GM12878 (cell line): ENCODE results near the gene LRIG2. TPM values are rescaled to one million over a fixed set of nuclear protein-coding genes. Genes with fewer than 3 reads are reported as not detected.
A peak's percentile ranks its signal among the peaks of the same experiment; 100 is the strongest.

ENCODE experiments used
- CBX5 ChIP-seq: sonication (generic); IDR thresholded peaks from 2 replicates; pipeline ENCODE4 v1.6.1; 2016; ENCODE audit warnings: low read depth, moderate library complexity, mild to moderate bottlenecking, inconsistent platforms
- CREM ChIP-seq: IDR thresholded peaks from 2 replicates; pipeline ENCODE4 v1.6.1; 2014; ENCODE audit warnings: antibody characterized with exemption, low read depth
- CTCF ChIP-seq, 3 experiments: IDR thresholded peaks in 2 of 3; conservative IDR thresholded peaks in 1 of 3; 2 replicates each; pipeline ENCODE4 v1.5.1; 2011; ENCODE audit warnings: low read depth in 3 of 3, low read length in 3 of 3, mild to moderate bottlenecking in 3 of 3, control low read depth in 2 of 3, moderate library complexity in 2 of 3, inconsistent platforms in 1 of 3, mixed read lengths in 1 of 3; ENCODE audit not compliant: control insufficient read depth in 2 of 3, insufficient read depth in 1 of 3; ENCODE audit errors: extremely low read depth in 1 of 3
- E2F8 ChIP-seq: fragments of 450-650 bp; IDR thresholded peaks from 2 replicates; pipeline ENCODE4 v1.6.1; 2018; ENCODE audit warnings: mild to moderate bottlenecking, low read depth, moderate library complexity; ENCODE audit not compliant: partially characterized antibody
- EP300 ChIP-seq, 2 experiments: fragments of 150-350 bp in 1 of 2; IDR thresholded peaks; 2 replicates each; pipeline ENCODE4 v1.6.1; 2011 to 2012; ENCODE audit warnings: low read depth in 2 of 2, low read length in 2 of 2, borderline replicate concordance in 1 of 2, improper control_type of control experiment in 1 of 2, inconsistent platforms in 1 of 2; ENCODE audit not compliant: control insufficient read depth in 1 of 2
- HCFC1 ChIP-seq: fragments of 150-350 bp; IDR thresholded peaks from 2 replicates; pipeline ENCODE4 v1.6.1; 2014; ENCODE audit warnings: low read length
- MLLT1 ChIP-seq: fragments of 450-650 bp; IDR thresholded peaks from 2 replicates; pipeline ENCODE4 v1.6.1; 2016; ENCODE audit warnings: mild to moderate bottlenecking
- NRF1 ChIP-seq: conservative IDR thresholded peaks from 2 replicates; pipeline ENCODE4 v1.6.1; 2011; ENCODE audit warnings: mild to moderate bottlenecking, low read depth, low read length, improper control_type of control experiment
- PKNOX1 ChIP-seq: fragments of 450-650 bp; IDR thresholded peaks from 2 replicates; pipeline ENCODE4 v1.6.1; 2016; ENCODE audit warnings: mild to moderate bottlenecking
- PML ChIP-seq: IDR thresholded peaks from 2 replicates; pipeline ENCODE4 v1.6.1; 2012; ENCODE audit warnings: low read length, inconsistent platforms
- POU2F2 ChIP-seq: IDR thresholded peaks from 3 replicates; pipeline ENCODE4 v1.6.1; 2011; ENCODE audit warnings: low read depth, mild to moderate bottlenecking, low read length, borderline replicate concordance
- PRDM15 ChIP-seq: fragments of 450-650 bp; formaldehyde crosslinking; IDR thresholded peaks from 2 replicates; pipeline ENCODE4 v1.4.0; 2020; ENCODE audit warnings: mild to moderate bottlenecking, moderate library complexity
- RAD51 ChIP-seq: fragments of 450-650 bp; IDR thresholded peaks from 2 replicates; pipeline ENCODE4 v1.6.1; 2016; ENCODE audit warnings: moderate library complexity, mild to moderate bottlenecking, inconsistent platforms
- RB1 ChIP-seq: fragments of 450-650 bp; formaldehyde crosslinking; IDR thresholded peaks from 2 replicates; pipeline ENCODE4 v1.6.1; 2017; ENCODE audit warnings: mild to moderate bottlenecking, borderline replicate concordance
- SIN3A ChIP-seq: IDR thresholded peaks from 2 replicates; pipeline ENCODE4 v1.6.1; 2012; ENCODE audit warnings: low read depth, low read length, improper control_type of control experiment
- SPI1 ChIP-seq: IDR thresholded peaks from 2 replicates; pipeline ENCODE4 v1.6.1; 2011; ENCODE audit warnings: low read depth, mild to moderate bottlenecking, low read length, moderate library complexity, borderline replicate concordance; ENCODE audit not compliant: insufficient read depth
- TAF1 ChIP-seq: IDR thresholded peaks from 2 replicates; pipeline ENCODE4 v1.6.1; 2011; ENCODE audit warnings: mild to moderate bottlenecking, low read depth, low read length, borderline replicate concordance
- polyA plus RNA-seq, 11 experiments: library from polyadenylated mRNA; depleted of rRNA in 4 of 11; unstranded in 6 of 11; stranded (reverse) in 5 of 11; fragments of >200 nt; fragmentation: Nextera tagmentation in 4 of 11; fragmentation: Illumina TruSeq in 1 of 11; extraction: Ambion mirVana in 4 of 11; extraction: Trizol in 1 of 11; gene quantifications; 1 replicate in 1 of 11; 2 replicates in 10 of 11; pipeline versions ENCODE4 v1.2.1 to v1.2.3, GENCODE V29; 2011 to 2016; ENCODE audit warnings: inconsistent platforms in 2 of 11, missing spikeins in 2 of 11, low read depth in 1 of 11
- total RNA-seq, 4 experiments: library from RNA; depleted of rRNA in 3 of 4; stranded (reverse); fragments of >200 nt in 3 of 4; fragmentation: Illumina TruSeq in 1 of 4; extraction: Trizol in 1 of 4; gene quantifications; 2 replicates each; pipeline versions ENCODE4 v1.2.1 to v1.2.3, GENCODE V29; 2013 to 2021

The LRIG2 gene
- total and polyA plus RNA-seq, 10 of the 15 experiments (the other 5 are each of a cell fraction or from before 2014, with no cell fraction given), result 0.77 to 11.8 (median 5.1) TPM

GRCh38 chr1:113072757-113073478, at the start of gene LRIG2 (continued):
- no peak for TF ChIP-seq PRDM15 (CRISPR knock-in tag)
- peak; percentile 74 for TF ChIP-seq SPI1
- TF ChIP-seq CREM, result peak; percentile 16; the same call in 1 of the 2 replicates
- TF ChIP-seq MLLT1, result peak; percentile 50
- TF ChIP-seq POU2F2, result 0 out of 3 replicates have a peak, but pooled peaks have one; percentile 32
- peak; percentile 95 for TF ChIP-seq PKNOX1
- TF ChIP-seq E2F8, result peak; percentile 76
- peak; percentile 26; the same call in 1 of the 2 replicates for TF ChIP-seq RAD51
- peak; percentile 90 for TF ChIP-seq PML
- TF ChIP-seq HCFC1, result peak; percentile 25; the same call in 1 of the 2 replicates
- 0 out of 4 replicates have a peak, but pooled peaks of 1 of the 2 experiments have one; percentile 26 for TF ChIP-seq EP300 (IDR thresholded peaks at IDR 0.05; ENCODE audit: borderline replicate concordance in 1 of 2, control insufficient read depth in 1 of 2, low read depth in 2 of 2, low read length in 2 of 2)
- no peak; the same call in 1 of the 2 replicates for TF ChIP-seq TAF1
- TF ChIP-seq RB1, result peak; percentile 80; the same call in 1 of the 2 replicates
- TF ChIP-seq CBX5, result no peak; the same call in 1 of the 2 replicates
- TF ChIP-seq SIN3A, result peak; percentile 77
- peak; percentile 48 for TF ChIP-seq NRF1
- TF ChIP-seq CTCF (IDR thresholded peaks at IDR 0.05 in 2 of 3, conservative IDR thresholded peaks at IDR 0.05 in 1 of 3; ENCODE audit: control insufficient read depth in 2 of 3, extremely low read depth in 1 of 3, insufficient read depth in 1 of 3, low read depth in 3 of 3, low read length in 3 of 3), result peak; percentile 41 to 75 (median 65)
